ENCODE data around the gene FHAD1. TPM values are rescaled to one million over a fixed set of nuclear protein-coding genes. Genes with fewer than 3 reads are reported as not detected.

FHAD1 gene
- total and polyA plus RNA-seq, 4 donors = under 0.01 to 0.13 (median 0.05) TPM; not detected in 1

DNA sequence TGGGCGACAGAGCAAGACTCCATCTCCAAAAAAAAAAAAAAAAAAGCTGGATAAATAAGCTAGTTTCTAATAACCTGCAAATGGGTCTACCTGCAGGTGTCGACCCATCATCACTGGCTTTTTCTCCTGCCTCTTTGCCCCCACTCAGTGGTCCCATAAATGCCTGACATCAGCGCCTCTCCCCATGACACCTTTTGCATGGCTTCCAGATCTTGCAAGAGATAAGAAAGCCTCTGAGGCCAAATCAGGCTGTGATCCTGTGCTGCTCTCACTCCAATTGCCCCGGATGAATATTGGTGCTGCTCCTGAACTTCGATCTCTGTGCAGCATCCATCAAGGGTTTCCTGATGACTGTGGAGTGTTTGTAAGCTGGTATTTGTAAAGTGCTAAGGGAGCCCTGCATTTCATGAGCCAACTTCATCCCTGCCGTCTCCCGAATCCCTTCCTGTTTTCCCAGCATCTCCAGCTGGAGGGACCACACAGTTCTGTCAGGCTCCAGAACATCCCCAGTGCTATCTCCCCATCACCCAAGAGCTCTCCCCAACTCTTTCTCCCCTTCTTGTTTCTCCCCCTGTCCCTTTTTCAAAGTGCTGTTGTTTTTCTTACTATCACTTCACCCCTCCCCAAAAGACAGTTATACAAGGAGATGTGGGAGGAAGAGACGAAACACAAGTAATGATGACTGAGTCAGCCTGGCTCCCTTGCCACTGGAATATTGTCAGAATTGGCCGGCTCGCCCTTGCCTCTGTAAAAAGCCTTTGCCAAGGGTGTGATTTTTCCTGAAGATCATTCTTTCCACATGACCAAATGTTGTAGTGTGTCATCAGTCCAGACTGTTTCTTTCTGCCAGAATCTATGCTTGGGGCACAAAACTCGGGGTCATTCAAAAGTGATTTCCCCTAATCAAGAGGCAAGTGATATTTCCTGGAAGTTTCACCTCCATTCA, 159.9 kb downstream of the FHAD1 start:
- H3K4me1 ChIP-seq (ENCODE audit: control insufficient read depth in 4 of 4, insufficient read depth in 4 of 4, low read length in 3 of 4) = peaks cover 2 to 14% (median 6%) of the 10 kb centered on the region in 4 donors
- H3K9me3 ChIP-seq (ENCODE audit: control insufficient read depth in 4 of 4, low read length in 3 of 4) = no peaks in the 10 kb centered on the region
- WGBS = 73% methylated on average over 10 of the region's 11 CpGs
- H3K9ac ChIP-seq (ENCODE audit: low read depth in 1 of 2, low read length in 2 of 2) = no peak overlapping the region
- no peak for DNase-seq (ENCODE audit: low spot score)
- H3K27me3 ChIP-seq (ENCODE audit: control insufficient read depth in 4 of 4, insufficient read depth in 4 of 4, low read length in 3 of 4) = no peaks in the 10 kb centered on the region
- no peak overlapping the region for H3K4me3 ChIP-seq (ENCODE audit: low read depth in 1 of 3, low read length in 3 of 3)
- no peak overlapping the region for H3K27ac ChIP-seq (ENCODE audit: low read depth in 1 of 2, low read length in 2 of 2)
- no peak for TF ChIP-seq EGR1 (IDR thresholded peaks at IDR 0.05; ENCODE audit: low read depth in 2 of 2)
- TF ChIP-seq YY1 (IDR thresholded peaks at IDR 0.05) = no peak
- TF ChIP-seq, protein P1, sequence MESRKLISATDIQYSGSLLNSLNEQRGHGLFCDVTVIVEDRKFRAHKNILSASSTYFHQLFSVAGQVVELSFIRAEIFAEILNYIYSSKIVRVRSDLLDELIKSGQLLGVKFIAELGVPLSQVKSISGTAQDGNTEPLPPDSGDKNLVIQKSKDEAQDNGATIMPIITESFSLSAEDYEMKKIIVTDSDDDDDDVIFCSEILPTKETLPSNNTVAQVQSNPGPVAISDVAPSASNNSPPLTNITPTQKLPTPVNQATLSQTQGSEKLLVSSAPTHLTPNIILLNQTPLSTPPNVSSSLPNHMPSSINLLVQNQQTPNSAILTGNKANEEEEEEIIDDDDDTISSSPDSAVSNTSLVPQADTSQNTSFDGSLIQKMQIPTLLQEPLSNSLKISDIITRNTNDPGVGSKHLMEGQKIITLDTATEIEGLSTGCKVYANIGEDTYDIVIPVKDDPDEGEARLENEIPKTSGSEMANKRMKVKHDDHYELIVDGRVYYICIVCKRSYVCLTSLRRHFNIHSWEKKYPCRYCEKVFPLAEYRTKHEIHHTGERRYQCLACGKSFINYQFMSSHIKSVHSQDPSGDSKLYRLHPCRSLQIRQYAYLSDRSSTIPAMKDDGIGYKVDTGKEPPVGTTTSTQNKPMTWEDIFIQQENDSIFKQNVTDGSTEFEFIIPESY (IDR thresholded peaks at IDR 0.05) = no peak
- TF ChIP-seq, protein P2, sequence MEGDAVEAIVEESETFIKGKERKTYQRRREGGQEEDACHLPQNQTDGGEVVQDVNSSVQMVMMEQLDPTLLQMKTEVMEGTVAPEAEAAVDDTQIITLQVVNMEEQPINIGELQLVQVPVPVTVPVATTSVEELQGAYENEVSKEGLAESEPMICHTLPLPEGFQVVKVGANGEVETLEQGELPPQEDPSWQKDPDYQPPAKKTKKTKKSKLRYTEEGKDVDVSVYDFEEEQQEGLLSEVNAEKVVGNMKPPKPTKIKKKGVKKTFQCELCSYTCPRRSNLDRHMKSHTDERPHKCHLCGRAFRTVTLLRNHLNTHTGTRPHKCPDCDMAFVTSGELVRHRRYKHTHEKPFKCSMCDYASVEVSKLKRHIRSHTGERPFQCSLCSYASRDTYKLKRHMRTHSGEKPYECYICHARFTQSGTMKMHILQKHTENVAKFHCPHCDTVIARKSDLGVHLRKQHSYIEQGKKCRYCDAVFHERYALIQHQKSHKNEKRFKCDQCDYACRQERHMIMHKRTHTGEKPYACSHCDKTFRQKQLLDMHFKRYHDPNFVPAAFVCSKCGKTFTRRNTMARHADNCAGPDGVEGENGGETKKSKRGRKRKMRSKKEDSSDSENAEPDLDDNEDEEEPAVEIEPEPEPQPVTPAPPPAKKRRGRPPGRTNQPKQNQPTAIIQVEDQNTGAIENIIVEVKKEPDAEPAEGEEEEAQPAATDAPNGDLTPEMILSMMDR (IDR thresholded peaks at IDR 0.05; ENCODE audit: low read depth, low read length, missing input control) = no peak
- no peak for TF ChIP-seq SP1 (IDR thresholded peaks at IDR 0.05)
- TF ChIP-seq NR2F2 (IDR thresholded peaks at IDR 0.05) = no peak
- TF ChIP-seq HNF4G (IDR thresholded peaks at IDR 0.05) = no peak
- TF ChIP-seq, protein P3, sequence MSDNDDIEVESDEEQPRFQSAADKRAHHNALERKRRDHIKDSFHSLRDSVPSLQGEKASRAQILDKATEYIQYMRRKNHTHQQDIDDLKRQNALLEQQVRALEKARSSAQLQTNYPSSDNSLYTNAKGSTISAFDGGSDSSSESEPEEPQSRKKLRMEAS (IDR thresholded peaks at IDR 0.05) = no peak
- no peak for TF ChIP-seq HNF4A (conservative IDR thresholded peaks at IDR 0.05)
- no peak for TF ChIP-seq JUND (IDR thresholded peaks at IDR 0.05)
- TF ChIP-seq, protein P4, sequence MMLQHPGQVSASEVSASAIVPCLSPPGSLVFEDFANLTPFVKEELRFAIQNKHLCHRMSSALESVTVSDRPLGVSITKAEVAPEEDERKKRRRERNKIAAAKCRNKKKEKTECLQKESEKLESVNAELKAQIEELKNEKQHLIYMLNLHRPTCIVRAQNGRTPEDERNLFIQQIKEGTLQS (IDR thresholded peaks at IDR 0.05) = no peak
- no peak for TF ChIP-seq RAD21 (IDR thresholded peaks at IDR 0.05)
- no peak for TF ChIP-seq FOXA2 (IDR thresholded peaks at IDR 0.05)
- TF ChIP-seq GABPA (IDR thresholded peaks at IDR 0.05 in 1 of 2, conservative IDR thresholded peaks at IDR 0.05 in 1 of 2) = no peak
- H3K36me3 ChIP-seq (ENCODE audit: control insufficient read depth in 4 of 4, insufficient read depth in 3 of 4, low read depth in 1 of 4, low read length in 3 of 4) = no peaks in the 10 kb centered on the region

DNA sequence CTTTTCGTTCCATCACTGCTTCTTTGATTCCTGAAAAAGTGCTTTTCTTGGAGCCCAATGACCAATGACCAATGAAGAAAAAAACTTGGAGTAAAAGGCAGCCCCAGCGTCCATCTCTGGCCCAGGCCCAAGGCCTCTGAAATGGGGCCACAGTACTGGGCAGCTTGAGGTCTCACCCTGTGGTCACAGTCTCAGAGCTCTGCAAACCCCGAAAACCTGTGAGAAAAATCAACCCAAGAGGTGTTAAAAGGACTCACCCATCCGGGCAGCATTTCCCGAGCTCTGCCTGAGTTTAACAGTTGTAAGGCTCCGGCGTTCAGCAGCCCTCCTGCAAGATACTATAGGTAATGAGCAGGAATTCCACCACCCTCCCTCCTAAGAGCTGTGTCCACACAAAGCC, 160.6 kb downstream of the FHAD1 start:
- H3K4me3 ChIP-seq (ENCODE audit: low read depth in 1 of 3, low read length in 3 of 3) = no peak overlapping the region
- H3K9ac ChIP-seq (ENCODE audit: low read depth in 1 of 2, low read length in 2 of 2) = no peak overlapping the region
- H3K27ac ChIP-seq (ENCODE audit: low read depth in 1 of 2, low read length in 2 of 2) = no peak overlapping the region
- H3K9me3 ChIP-seq (ENCODE audit: control insufficient read depth in 4 of 4, low read length in 3 of 4) = no peaks in the 10 kb centered on the region
- DNase-seq (ENCODE audit: low spot score) = no peak
- 86% methylated on average over 7 of the region's 7 CpGs for WGBS
- H3K27me3 ChIP-seq (ENCODE audit: control insufficient read depth in 4 of 4, insufficient read depth in 4 of 4, low read length in 3 of 4) = no peaks in the 10 kb centered on the region
- H3K4me1 ChIP-seq (ENCODE audit: control insufficient read depth in 4 of 4, insufficient read depth in 4 of 4, low read length in 3 of 4) = peaks cover 2 to 14% (median 6%) of the 10 kb centered on the region in 4 donors
- no peaks in the 10 kb centered on the region for H3K36me3 ChIP-seq (ENCODE audit: control insufficient read depth in 4 of 4, insufficient read depth in 3 of 4, low read depth in 1 of 4, low read length in 3 of 4)
- TF ChIP-seq RXRA (IDR thresholded peaks at IDR 0.05) (no peak), GABPA (IDR thresholded peaks at IDR 0.05 in 1 of 2, conservative IDR thresholded peaks at IDR 0.05 in 1 of 2) (no peak), HNF4G (IDR thresholded peaks at IDR 0.05) (no peak), YY1 (IDR thresholded peaks at IDR 0.05) (no peak), HNF4A (conservative IDR thresholded peaks at IDR 0.05) (no peak), FOXA2 (IDR thresholded peaks at IDR 0.05) (no peak), EGR1 (IDR thresholded peaks at IDR 0.05; ENCODE audit: low read depth in 2 of 2) (no peak), TAF1 (conservative IDR thresholded peaks at IDR 0.05) (no peak), SP1 (IDR thresholded peaks at IDR 0.05) (no peak)
- TF ChIP-seq, protein P4 (IDR thresholded peaks at IDR 0.05) = no peak
- TF ChIP-seq, protein P3 (IDR thresholded peaks at IDR 0.05) = no peak
- TF ChIP-seq, protein P5, sequence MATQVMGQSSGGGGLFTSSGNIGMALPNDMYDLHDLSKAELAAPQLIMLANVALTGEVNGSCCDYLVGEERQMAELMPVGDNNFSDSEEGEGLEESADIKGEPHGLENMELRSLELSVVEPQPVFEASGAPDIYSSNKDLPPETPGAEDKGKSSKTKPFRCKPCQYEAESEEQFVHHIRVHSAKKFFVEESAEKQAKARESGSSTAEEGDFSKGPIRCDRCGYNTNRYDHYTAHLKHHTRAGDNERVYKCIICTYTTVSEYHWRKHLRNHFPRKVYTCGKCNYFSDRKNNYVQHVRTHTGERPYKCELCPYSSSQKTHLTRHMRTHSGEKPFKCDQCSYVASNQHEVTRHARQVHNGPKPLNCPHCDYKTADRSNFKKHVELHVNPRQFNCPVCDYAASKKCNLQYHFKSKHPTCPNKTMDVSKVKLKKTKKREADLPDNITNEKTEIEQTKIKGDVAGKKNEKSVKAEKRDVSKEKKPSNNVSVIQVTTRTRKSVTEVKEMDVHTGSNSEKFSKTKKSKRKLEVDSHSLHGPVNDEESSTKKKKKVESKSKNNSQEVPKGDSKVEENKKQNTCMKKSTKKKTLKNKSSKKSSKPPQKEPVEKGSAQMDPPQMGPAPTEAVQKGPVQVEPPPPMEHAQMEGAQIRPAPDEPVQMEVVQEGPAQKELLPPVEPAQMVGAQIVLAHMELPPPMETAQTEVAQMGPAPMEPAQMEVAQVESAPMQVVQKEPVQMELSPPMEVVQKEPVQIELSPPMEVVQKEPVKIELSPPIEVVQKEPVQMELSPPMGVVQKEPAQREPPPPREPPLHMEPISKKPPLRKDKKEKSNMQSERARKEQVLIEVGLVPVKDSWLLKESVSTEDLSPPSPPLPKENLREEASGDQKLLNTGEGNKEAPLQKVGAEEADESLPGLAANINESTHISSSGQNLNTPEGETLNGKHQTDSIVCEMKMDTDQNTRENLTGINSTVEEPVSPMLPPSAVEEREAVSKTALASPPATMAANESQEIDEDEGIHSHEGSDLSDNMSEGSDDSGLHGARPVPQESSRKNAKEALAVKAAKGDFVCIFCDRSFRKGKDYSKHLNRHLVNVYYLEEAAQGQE (IDR thresholded peaks at IDR 0.05) = no peak
- TF ChIP-seq, protein P1 (IDR thresholded peaks at IDR 0.05) = no peak

Data from liver (tissue), 9 donors.